Osteocyte (in vitro differentiated cells): ENCODE measurements around the gene STX19. TPM values are rescaled to one million over a fixed set of nuclear protein-coding genes. Genes with fewer than 3 reads are reported as not detected.
"Not testable (repeated sequence)": the region's sequence is repeated elsewhere in the genome, so short reads cannot be mapped to it uniquely, and the experiment has no call there.

Experiments used
- DNase-seq: peaks from one replicate; pipeline ENCODE4 v3.0.0; 2021; ENCODE audit warnings: mixed read lengths; ENCODE audit not compliant: unreplicated experiment; ENCODE audit errors: extremely low spot score
- H3K27ac Mint-ChIP-seq: one replicate; pipeline ENCODE4 v1.8.0; 2021; ENCODE audit warnings: mild to moderate bottlenecking, mixed read lengths; ENCODE audit not compliant: unreplicated experiment
- H3K27me3 Mint-ChIP-seq: one replicate; pipeline ENCODE4 v1.8.0; 2021; ENCODE audit warnings: mixed read lengths; ENCODE audit not compliant: unreplicated experiment
- H3K36me3 Mint-ChIP-seq: one replicate; pipeline ENCODE4 v1.8.0; 2021; ENCODE audit warnings: mixed read lengths; ENCODE audit not compliant: unreplicated experiment
- H3K4me1 Mint-ChIP-seq: one replicate; pipeline ENCODE4 v1.8.0; 2021; ENCODE audit warnings: mixed read lengths; ENCODE audit not compliant: unreplicated experiment
- H3K4me3 Mint-ChIP-seq: one replicate; pipeline ENCODE4 v1.8.0; 2021; ENCODE audit warnings: mild to moderate bottlenecking, moderate library complexity, mixed read lengths; ENCODE audit not compliant: unreplicated experiment
- H3K9me3 Mint-ChIP-seq: one replicate; pipeline ENCODE4 v1.8.0; 2021; ENCODE audit warnings: mixed read lengths; ENCODE audit not compliant: unreplicated experiment
- CTCF ChIP-seq: fragments of 200-600 bp; sonication (generic); IDR thresholded peaks from 2 replicates; pipeline ENCODE4 v1.5.0; 2021; ENCODE audit warnings: antibody characterized with exemption, mild to moderate bottlenecking, moderate library complexity
- total RNA-seq: library from RNA; stranded (reverse); gene quantifications from 2 replicates; pipeline ENCODE4 v1.2.1, GENCODE V29; 2021

Gene STX19
- total RNA-seq, 1 donor from 2014 or later: not detected

DNA sequence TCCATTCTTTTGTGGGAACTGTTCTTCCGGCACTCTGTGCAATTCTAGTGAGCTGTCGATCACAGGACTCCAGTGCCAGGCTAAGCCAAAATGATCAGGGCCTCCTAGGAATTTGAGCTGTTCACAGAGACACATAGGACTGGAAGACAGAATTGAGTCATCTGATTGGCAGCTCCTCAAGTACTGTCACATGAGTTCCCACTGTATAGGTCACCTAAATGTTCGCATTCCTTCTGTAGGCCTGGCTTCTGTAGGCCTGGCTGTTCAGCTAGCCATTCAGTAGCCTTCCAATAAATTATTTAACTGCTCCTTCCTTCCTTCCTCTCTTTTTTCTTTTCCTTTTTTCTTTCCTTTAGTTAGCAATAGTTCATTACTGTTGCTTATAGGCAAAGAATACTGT is 59.0 kb downstream of the STX19 start:
- Mint-ChIP-seq H3K36me3 (no peaks in the 10 kb centered on the region), H3K27me3 (no peaks in the 10 kb centered on the region), H3K4me3 (no peak overlapping the region), H3K9me3 (no peaks in the 10 kb centered on the region), H3K27ac (peak overlapping the region; percentile 31), H3K4me1 (peaks cover 22% of the 10 kb centered on the region)
- no peak for DNase-seq
- TF ChIP-seq CTCF: no peak

DNA sequence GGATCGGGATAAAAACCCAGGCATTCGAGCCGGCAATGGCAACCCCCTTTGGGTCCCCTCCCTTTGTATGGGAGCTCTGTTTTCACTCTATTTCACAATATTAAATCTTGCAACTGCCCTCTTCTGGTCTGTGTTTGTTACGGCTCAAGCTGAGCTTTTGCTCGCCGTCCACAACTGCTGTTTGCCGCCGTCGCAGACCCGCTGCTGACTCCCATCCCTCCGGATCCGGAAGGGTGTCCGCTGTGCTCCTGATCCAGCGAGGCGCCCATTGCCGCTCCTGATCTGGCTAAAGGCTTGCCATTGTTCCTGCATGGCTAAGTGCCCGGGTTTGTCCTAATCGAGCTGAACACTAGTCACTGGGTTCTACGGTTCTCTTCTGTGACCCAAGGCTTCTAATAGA is 63.3 kb downstream of the STX19 start:
- not testable (repeated sequence) for H3K9me3 Mint-ChIP-seq, H3K27ac Mint-ChIP-seq, DNase-seq, H3K4me3 Mint-ChIP-seq, H3K27me3 Mint-ChIP-seq, H3K36me3 Mint-ChIP-seq, H3K4me1 Mint-ChIP-seq

Other genes with a start within 250 kb of the STX19 start
- 18.5 and 18.8 TPM in 2 replicates for gene PROS1, start 54.7 kb downstream of the STX19 start, total RNA-seq
- 13.3 and 14.6 TPM in 2 replicates for gene ARL13B, start 48.4 kb downstream of the STX19 start, total RNA-seq
- 6.6 and 7.4 TPM in 2 replicates for gene DHFR2, start 34.3 kb upstream of the STX19 start, total RNA-seq
- gene NSUN3, start 34.5 kb upstream of the STX19 start, total RNA-seq: 11.8 and 15.0 TPM in 2 replicates